Lower leg skin (tissue), 4 donors: ENCODE results near the gene DISC1. TPM values are rescaled to one million over a fixed set of nuclear protein-coding genes. Genes with fewer than 3 reads are reported as not detected.

Source experiments
- DNase-seq, 2 donors: peaks; one replicate each; pipeline ENCODE4 v3.0.0-alpha.2; 2019; ENCODE audit warnings: low spot score in 2 of 2
- H3K4me3 ChIP-seq: fragments of 200-600 bp; sonication (generic); 2 replicates; pipeline ENCODE4 v1.5.1; 2017; ENCODE audit warnings: mild to moderate bottlenecking, low read depth; ENCODE audit not compliant: poor library complexity, severe bottlenecking
- POLR2A ChIP-seq, 2 donors: fragments of 450-650 bp; IDR thresholded peaks; one replicate each; pipeline ENCODE4 v1.6.1; 2016 to 2017; ENCODE audit warnings: antibody characterized with exemption in 2 of 2, mild to moderate bottlenecking in 1 of 2, moderate library complexity in 1 of 2
- WGBS, 2 donors: methylation state at CpG; one replicate each; pipeline ENCODE4 v1.1.5; 2018; 5-methylcytosine and 5-hydroxymethylcytosine counted together
- intact Hi-C: fragments of 100-400 bp; cut with DNase I; formaldehyde crosslinking; loops from one replicate; pipeline ENCODE4 v1.15.0; 2023; ENCODE audit warnings: low total_unique reads
- total RNA-seq, 4 donors: library from RNA; depleted of rRNA; stranded (reverse); fragments of >200 nt; gene quantifications; one replicate each; pipeline ENCODE4 v1.1.0, GENCODE V29; 2016
- TF ChIP-seq, protein P1 (sequence below), 3 donors: fragments of 450-650 bp; IDR thresholded peaks; one replicate each; pipeline ENCODE4 v1.5.1; 2016; ENCODE audit warnings: antibody characterized with exemption in 3 of 3, mild to moderate bottlenecking in 3 of 3, moderate library complexity in 2 of 3

DISC1 gene
- total RNA-seq, 4 donors from 2014 or later: 1.6 to 7.4 (median 3.5) TPM

DNA sequence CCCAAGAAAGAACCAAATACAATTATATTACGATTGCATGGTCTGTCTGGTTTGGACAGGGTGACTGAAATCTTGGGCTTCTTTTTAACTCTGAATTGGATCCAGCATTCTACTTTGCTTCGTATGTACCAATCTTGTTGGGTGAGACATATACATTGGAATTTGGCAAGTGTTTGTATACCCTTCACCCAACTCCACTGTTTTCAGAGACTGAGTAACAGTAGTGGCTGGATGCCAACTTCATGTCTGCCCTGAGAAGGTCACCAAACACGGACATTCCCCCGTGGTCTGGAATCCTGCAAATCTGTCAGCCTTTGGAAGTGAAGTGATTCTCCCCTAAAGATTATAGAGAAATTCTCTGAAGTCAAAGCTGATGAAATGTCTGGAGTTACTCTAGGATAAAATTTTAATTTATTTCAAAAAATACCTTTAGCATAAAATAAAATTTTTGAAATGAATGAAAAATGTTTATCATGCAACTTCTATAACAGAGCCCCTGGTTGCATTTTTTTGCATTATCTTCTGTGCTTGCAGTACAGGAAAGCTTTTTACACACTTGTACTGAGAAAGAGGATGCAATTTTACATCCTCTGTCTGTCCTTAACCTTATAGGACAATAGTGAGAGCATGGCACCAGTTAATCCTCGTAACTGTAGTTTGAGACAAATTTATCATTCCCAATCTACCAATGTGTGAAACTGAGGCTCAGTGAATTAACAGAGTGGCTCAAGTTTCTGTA is 201.8 kb downstream of the DISC1 start:
- WGBS, 2 donors: 59 to 66% methylated on average over 5 of the region's 5 CpGs
- TF ChIP-seq POLR2A (IDR thresholded peaks at IDR 0.05): no peak
- TF ChIP-seq, protein P1, sequence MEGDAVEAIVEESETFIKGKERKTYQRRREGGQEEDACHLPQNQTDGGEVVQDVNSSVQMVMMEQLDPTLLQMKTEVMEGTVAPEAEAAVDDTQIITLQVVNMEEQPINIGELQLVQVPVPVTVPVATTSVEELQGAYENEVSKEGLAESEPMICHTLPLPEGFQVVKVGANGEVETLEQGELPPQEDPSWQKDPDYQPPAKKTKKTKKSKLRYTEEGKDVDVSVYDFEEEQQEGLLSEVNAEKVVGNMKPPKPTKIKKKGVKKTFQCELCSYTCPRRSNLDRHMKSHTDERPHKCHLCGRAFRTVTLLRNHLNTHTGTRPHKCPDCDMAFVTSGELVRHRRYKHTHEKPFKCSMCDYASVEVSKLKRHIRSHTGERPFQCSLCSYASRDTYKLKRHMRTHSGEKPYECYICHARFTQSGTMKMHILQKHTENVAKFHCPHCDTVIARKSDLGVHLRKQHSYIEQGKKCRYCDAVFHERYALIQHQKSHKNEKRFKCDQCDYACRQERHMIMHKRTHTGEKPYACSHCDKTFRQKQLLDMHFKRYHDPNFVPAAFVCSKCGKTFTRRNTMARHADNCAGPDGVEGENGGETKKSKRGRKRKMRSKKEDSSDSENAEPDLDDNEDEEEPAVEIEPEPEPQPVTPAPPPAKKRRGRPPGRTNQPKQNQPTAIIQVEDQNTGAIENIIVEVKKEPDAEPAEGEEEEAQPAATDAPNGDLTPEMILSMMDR (IDR thresholded peaks at IDR 0.05): no peak
- no peak for DNase-seq
- no peak overlapping the region for H3K4me3 ChIP-seq
- intact Hi-C loops: no loop called here

DNA sequence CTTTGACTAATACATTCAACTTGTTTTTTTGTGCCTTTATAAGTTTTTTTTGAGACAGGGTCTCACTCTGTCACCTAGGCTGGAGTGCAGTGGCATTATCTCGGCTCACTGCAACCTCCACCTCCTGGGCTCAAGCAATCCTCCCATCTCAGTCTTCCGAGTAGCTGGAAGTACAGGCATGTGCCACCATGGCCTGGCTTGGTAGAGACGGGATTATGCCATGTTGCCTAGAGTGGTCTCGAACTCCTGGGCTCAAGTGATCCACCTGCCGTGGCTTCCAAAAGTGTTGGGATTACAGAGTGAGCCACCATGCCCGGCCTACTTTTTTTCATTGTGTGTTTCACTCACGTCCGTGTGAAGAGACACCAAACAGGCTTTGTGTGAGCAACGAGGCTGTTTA is 202.7 kb downstream of the DISC1 start:
- DNase-seq: no peak
- WGBS, 2 donors: 87 to 93% methylated on average over 9 of the region's 9 CpGs
- intact Hi-C loops: no loop called here
- H3K4me3 ChIP-seq: no peak overlapping the region
- TF ChIP-seq POLR2A (IDR thresholded peaks at IDR 0.05): no peak
- TF ChIP-seq, protein P1 (IDR thresholded peaks at IDR 0.05): no peak

DNA sequence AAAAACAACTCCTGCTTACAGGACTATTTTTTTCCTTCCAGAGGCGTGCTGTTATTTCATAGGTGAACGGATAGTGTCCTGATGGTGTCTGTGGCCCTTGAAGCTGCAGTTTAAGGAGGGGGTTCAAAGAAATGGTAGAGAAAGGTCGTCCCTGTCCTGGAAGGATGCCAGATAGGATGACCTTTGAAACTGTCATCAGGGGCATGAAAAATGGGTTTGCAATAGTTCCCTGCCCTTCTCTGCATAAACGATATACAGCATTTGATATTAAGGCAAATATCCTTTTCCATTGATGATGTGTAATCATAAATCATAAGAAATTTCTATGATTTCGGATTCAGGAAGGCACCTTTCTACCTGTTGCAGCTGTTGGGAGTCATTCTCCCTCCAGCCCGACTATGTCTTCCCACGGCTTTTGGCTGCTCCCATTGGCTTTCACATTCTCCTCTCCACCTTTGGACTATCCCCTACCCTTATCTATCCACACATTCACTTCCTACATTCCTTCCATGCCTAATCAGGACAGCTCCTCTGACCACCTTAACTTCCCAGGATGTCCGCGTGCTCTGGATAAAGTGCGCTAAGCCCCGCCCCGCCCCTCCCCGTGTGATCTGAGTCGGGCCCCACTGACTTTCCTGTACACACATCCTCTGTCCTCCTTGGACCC is 209.8 kb downstream of the DISC1 start:
- no peak for DNase-seq
- TF ChIP-seq POLR2A (IDR thresholded peaks at IDR 0.05): no peak
- TF ChIP-seq, protein P1 (IDR thresholded peaks at IDR 0.05): no peak
- 88 to 93% methylated on average over 14 of the region's 14 CpGs for WGBS, 2 donors
- intact Hi-C loops: no loop called here
- H3K4me3 ChIP-seq: no peak overlapping the region

DNA sequence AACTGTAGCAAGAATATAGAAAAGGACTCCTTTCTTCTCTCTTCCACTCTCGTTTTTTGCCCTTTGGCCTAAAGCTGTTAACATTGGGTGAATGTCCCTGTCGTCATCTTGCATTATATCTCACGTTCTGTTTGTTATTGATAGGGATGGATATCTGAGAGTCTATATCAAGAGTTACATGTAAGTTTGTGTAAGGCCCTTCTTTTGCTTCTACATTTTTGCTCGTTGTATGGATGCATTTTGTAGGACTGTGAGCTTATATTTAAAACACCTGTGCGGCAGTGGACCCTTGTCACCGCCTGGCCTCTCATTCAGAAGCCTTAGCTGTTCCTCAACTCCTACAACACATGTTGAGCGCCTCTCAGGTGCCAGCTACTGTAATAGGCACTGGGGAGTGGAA is 211.9 kb downstream of the DISC1 start:
- intact Hi-C loops: no loop called here
- WGBS, 2 donors: 93 to 95% methylated on average over 7 of the region's 7 CpGs
- TF ChIP-seq, protein P1 (IDR thresholded peaks at IDR 0.05): no peak
- no peak for TF ChIP-seq POLR2A (IDR thresholded peaks at IDR 0.05)
- no peak overlapping the region for H3K4me3 ChIP-seq
- no peak for DNase-seq

DNA sequence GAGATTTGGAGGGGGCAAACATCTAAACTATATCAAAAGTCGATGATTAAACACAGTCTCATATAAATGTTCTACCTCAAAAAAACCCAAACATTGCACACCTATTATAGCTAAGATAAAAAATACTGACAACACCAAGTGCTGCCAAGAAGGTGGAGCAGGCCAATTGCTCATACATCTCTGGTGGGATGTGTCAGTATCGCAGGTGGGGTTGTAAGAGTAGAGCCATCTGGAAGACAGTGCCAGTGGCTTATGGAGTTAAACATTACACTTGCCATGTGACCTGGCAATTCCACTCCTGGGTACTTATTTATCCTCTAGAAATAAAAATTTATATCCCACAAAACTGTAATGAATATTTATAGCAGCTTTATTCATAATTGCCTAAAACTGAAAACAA is 213.4 kb downstream of the DISC1 start:
- WGBS, 2 donors: 89 to 93% methylated on average over 2 of the region's 2 CpGs

More for the DNA sequence above, 213.4 kb downstream of the DISC1 start:
- H3K4me3 ChIP-seq: no peak overlapping the region
- DNase-seq: no peak
- intact Hi-C loops: no loop called here
- TF ChIP-seq, protein P1 (IDR thresholded peaks at IDR 0.05): no peak
- TF ChIP-seq POLR2A (IDR thresholded peaks at IDR 0.05): no peak
